Activated CD8-positive, alpha-beta memory T cell treated with anti-CD3 and anti-CD28 coated beads for 48 hours (primary cell): ENCODE measurements around the gene IL19.
"Not testable (repeated sequence)": the region's sequence is repeated elsewhere in the genome, so short reads cannot be mapped to it uniquely, and the experiment has no call there.

ENCODE experiments used
- DNase-seq, 3 experiments: peaks; one replicate each; pipeline ENCODE4 v3.0.0-alpha.2; 2020; ENCODE audit warnings: low read depth in 2 of 3, low spot score in 2 of 3

Gene IL19

DNA sequence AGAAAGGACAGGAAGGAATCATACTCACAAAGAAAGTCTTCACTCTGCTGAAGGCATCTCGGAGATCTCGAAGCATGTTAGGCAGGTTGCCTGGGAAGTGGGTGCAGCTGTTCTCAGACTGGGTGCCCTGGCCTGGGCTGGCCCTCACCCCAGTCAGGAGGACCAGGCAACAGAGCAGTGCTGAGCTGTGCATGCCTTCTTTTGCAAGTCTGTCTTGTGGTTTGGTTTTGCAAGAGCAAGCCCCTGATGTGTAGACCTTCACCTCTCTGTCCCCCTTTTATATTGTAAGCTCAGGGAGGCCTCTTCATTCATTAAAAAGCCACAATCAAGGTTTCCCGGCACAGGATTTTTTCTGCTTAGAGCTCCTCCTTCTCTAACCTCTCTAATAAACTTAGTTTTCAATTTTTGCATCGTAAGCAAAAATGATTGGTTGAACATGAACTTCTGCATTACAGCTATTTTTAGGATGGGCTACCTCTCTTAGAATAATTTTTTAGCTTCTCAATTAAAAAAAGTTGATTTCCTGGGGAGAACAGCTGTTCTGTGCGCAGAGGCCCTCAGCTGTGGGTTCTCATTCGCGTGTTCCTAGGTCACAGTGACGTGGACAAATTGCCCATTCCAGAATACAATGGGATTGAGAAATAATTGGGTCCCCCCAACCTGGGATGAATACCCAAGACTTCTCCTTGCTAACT lies 1.8 kb downstream of the IL19 start, which contains the start of gene IL10:
IL10 (minus strand) TSS at position 252 of the 695 bp plus-strand sequence; CDS start at position 193, 59 bp downstream.
- no peak for DNase-seq

DNA sequence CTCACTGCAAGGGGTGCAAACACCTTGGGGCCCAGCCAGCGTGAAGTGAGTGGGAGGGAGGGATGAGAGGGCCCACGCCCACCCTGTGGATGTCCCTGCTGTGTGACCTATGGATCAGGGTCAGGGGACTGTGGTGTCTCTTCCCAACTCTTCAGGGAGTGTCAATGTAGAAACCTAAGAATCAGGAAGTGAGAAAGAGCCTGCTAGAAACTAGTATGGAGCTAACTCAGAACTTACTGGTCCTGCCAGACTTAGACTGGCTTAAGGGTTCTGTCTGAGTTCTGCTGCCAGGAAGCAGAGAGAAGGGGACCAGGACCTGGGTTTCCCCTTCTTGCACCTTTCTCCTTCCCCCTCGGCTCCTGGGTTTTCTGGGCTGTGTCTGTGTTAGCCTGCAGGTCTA lies 3.5 kb downstream of the IL19 start:
- no peak for DNase-seq

DNA sequence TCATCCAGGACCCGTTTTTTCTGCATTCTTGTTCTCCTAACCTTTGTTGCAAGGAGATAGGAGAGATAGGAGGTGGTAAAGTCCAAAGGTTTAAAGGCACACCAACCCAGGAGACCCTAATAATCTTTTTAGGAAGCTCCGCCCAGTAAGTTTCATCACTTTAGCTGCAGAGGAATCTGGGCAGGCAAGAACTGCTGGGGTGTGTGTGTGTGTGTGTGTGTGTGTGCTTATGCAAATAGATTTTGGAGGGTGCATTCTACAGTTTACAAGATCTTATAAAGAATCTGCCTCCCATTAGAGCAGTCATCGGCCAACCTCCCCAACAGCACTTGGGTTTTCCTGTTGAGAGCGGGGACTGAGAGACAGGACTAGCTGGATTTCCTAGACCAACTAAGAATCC lies 5.7 kb downstream of the IL19 start:
- DNase-seq = no peak

- no peak for DNase-seq
Observed at GRCh38 chr1:206778031-206778430, 7.5 kb downstream of the IL19 start.

GRCh38 chr1:206778911-206779310 lies 8.3 kb downstream of the IL19 start:
- not testable (repeated sequence) for DNase-seq

DNA sequence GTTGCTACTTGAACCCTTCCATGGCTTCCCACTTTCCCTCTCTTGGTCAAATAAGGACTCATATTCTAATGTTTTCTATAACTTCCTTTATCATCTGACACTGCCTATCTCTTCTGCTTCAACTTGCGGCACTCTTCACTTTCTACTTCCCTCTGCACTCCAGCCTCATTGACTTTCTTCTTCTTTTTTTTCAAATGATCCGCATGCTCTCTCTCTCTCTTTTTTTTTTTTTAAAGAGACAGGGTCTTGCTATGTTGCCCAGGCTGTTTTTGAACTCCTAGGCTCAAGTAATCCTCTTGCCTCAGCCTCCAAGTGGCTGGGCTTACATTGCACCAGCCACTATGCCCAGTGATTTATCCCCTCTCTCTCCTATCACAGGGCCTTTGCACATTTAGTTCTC lies 9.1 kb downstream of the IL19 start:
- DNase-seq = no peak

- DNase-seq = no peak
Observed at GRCh38 chr1:206782448-206782847, 11.9 kb downstream of the IL19 start.

GRCh38 chr1:206783506-206783905 lies 12.9 kb downstream of the IL19 start:
- DNase-seq = no peak

- DNase-seq = peak; percentile 65 to 70 (median 69)
Observed at GRCh38 chr1:206784471-206784903, 13.9 kb downstream of the IL19 start.

- no peak for DNase-seq
Observed at GRCh38 chr1:206785182-206785765, 14.7 kb downstream of the IL19 start.

GRCh38 chr1:206786212-206786886 lies 15.8 kb downstream of the IL19 start:
- no peak for DNase-seq

DNA sequence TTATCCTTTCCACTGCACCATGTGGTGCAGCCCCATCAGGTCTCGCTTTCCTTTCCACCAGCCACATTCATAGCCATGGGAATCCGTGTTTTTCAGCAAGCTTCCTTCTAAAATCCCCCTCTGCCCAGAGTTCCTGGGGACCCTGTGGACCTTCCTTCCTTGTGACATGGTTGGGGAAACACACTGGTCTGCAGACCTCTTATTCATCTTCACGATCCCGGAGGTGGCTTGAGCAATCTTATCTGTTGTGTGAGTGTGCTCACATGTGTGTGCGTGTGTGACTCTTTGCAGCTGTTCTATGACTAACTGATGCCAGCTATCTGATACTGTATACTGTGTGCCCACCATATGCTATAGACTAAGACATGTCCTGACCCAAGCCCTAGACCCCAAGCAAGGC lies 17.3 kb downstream of the IL19 start:
- no peak for DNase-seq

GRCh38 chr1:206788487-206789050 lies 18.0 kb downstream of the IL19 start:
- no peak for DNase-seq

DNA sequence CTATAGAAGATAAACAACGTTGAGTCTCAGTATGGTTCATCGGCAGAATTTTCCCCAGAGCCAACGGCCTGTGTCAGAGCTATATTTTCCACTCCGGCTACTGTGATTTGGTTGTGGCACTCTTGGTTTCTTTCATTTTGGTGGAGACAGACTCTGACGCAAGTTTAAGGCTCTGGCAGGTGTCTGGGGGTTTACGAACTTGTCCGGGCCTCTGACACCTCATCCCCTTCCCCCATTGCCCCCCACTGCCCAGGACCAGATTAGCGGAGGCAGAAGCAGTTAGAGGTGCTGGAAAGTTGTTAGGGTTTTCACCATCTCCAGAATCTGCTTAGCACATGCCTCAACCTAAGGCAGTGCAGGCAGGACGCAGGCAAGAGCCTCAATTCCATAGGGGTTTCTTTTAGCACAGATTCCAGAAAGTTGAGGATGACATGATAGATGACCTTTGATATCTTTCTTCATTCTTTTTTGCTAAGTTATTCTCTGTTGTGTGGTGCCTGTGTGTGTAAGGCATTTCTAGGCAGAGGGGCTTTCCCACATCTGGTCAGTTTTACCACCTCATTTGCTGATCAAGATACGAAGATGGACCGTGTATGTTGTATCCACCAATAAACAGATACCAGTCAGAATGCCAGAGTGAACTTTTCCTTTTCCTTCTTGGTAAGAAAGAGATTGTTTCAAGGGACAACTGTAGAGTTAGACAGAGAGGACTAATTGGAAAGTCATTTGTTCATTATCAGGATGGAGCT lies 20.1 kb downstream of the IL19 start:
- DNase-seq = no peak

- DNase-seq = no peak
Observed at GRCh38 chr1:206792939-206793607, 22.5 kb downstream of the IL19 start.

DNA sequence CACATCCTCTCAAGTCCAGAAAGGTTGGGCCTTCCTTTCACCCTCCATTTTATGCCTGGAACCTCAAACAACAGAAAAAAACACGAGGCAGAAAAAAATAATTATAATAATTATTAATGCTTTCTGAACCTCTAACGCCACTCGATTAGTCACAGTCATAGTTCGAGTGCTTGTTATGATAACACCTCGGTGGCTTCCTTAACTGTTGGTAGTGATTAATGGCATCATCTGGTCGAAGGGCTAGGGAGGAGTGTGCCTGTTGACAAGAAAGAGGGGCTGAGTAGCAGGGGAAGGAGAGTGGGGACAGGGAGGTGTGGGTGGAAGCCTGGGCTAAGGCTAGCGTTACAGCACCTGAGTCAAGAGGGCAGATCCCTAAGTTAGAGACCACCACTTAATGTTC lies 23.0 kb downstream of the IL19 start:
- DNase-seq = no peak

DNA sequence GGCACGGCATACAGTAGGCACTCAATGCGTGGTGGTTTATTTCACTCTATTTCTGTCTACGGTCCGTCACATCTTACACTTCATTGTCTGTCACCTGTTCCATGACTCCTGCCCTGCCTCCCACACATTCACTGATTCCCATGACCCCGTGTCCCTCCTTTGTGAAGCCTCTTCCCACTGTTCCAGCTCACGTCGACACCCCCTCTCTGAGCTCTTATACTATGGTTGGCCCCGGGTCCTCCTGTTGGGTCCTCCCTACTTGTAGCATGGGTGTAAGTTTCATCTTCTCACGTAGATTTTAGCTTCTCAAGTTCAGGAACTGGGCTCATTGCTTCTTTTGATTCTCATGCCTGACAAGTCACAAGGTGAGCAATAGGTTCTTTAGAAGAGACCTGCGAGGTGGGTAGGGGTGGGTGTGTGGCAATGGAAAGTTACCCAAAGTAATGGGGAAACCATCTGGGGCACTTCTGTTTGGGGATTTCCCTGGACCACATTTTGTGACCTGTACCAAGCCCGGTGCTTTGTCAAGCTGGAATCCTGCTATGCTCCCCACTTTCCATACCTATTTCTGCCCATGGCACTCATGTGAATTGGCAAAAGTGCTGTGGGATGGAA lies 23.8 kb downstream of the IL19 start:
- no peak for DNase-seq

DNA sequence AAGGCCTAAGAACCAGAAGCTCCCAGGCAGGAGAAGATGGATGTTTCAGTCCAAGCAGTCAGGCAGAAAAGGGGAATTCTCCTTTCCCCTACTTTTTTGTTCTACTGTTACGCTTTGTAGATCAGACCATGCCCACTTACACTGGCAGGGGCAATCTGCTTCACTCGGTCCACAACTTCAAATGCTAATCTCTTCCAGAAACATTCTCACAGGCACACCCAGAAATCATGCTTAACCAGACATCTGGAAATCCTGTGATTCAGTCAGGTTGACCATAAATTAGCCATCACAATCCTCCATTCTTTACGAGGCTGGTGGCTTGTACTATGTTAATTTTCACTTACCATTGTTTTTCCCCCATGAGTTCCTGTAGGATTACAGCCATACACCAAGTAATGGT lies 25.5 kb downstream of the IL19 start:
- DNase-seq = no peak

DNA sequence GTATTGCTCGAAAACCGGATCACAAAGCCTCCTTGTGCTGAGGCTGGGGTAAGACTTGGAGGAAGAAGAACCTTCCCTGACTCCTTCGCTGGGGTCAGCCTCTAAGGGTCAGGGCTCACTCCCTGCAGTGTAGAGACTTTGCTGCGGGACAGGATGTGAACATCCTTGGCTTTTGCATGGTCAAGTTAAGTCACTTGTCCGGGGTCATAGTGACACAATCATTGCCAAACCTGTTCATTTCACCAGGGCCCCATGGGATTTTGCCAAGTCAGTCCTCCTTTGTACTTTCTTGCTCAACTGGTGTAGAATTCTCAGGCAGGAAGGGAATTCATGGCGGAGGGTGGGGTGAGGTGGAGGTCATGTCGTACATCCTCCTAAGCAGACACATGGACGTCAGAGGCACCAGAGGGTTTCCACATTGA lies 26.4 kb downstream of the IL19 start:
- no peak for DNase-seq
